RPMI7951 (cell line): ENCODE data around the gene MED13. TPM values are rescaled to one million over a fixed set of nuclear protein-coding genes. Genes with fewer than 3 reads are reported as not detected.
"Not testable (repeated sequence)": the region's sequence is repeated elsewhere in the genome, so short reads cannot be mapped to it uniquely, and the experiment has no call there.

ENCODE experiments used
- DNase-seq: peaks from one replicate; pipeline ENCODE4 v3.0.0-alpha.2; 2012; ENCODE audit warnings: low read depth
- total RNA-seq: library from RNA; depleted of rRNA; stranded (reverse); fragments of >200 nt; shearing (Covaris generic); gene quantifications from 2 replicates; pipeline ENCODE4 v1.2.3, GENCODE V29; 2014; rRNA removed

MED13 gene
- total RNA-seq, 1 experiment from 2014 or later: 25.4 TPM

DNA sequence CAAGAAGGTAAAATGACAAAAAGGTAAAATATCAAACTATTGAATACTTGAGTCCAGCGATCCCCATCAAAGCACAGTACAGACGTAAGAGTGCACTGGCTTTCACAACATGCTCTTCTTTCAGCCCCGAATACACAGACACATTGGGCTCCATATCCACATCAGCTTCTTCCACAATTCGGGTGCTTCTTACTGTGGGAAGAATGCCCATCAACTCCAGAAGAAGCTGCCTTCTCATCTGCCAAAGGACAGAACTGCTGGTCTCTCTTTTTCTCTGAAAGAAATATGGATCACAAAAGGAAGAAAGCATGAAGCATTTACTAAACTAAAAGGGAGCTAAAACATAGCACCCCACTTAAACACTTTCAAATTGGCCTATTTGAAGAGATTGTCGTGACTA lies 157.7 kb downstream of the MED13 start:
- DNase-seq: no peak

DNA sequence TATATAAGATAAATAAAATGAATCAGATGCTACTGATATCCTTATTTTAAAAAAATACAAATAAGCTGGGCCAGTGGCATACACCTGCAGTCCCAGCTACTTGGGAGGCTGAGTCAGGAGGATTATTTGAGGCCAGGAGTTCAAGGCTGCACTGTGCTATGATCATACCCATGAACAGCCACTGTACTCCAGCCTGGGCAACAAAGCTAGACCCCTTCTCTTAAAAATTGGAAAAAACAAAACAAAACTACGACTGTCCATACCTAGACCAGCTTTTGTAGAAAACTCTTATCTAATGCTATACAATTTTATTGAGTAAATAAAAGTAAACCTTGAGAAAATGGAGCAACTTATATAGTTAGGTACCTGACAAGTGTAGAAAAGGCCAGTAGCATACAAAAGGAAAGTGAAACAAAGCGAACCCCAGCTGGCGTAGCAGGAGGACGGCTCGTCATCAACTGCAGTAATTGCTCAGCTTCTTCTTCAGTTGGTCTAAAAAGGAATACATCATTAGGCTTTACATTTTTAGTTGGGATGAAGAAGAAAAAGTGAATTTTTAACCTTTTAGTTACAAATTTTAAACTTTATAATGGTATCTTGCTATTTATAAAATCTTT lies 160.9 kb downstream of the MED13 start:
- no peak for DNase-seq

DNA sequence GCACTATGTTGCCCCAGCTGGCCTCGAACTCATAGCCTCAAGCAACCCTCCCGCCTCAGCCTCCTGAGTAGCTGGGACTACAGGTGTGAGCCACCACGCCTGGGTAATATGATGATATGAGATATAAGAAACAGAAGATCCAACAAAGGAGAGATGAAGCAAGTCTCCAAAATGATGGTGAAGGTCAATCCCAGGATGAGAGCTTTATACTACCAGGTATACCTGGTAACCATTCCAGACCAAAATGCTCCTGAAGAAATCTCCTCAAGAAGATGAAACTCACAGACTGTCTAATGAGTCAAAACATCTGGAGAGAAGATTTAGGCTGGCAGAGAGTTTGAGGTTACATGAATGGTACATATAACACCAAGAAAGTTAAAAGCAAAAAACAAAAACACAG lies 161.8 kb downstream of the MED13 start:
- no peak for DNase-seq

DNA sequence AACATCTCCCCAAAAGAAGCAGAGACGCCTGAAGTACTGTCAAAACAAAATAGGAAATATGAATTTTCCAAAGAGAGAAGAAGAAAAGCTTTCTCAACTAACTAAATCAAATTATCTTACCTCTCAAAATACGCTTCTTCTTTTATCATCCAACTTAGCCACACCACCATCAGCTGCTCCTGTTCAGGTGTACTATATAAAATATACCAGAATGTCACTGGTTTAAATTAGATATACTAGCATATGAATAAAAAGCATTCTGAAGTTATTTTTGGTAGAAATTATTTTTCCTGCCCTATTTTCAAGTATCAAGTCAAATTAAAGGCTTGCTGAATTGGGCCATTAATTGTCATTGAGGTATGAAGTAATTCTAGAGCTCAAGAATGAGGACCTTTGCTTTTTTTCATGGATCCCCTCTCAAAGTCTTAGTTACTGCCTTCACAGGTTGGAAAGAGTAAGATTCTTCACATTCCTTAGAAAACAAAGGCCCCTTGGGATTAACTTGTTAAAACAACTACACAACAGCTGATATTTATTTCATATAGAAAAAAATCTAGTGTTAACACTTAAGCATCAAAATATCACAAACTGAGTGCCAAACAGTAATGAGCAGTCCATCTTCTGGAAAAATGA lies 167.4 kb downstream of the MED13 start:
- no peak for DNase-seq

DNA sequence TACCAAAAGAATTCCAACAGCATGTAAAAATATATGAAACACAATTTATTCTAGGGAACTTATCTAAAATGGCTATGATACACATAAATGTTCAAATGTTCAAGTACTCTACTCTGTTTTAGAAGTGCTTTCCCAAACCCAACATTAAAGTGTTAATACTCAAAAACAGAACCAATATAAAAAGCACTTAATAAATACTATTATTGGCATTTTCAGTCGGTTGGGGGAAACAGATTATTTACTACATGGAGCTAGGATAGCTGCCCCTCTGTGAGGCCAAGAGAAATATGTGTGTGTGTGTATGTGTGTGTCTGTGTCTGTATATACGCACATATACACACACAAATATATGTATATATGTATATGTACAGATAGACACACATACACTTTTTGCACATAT lies 169.7 kb downstream of the MED13 start:
- DNase-seq: no peak

DNA sequence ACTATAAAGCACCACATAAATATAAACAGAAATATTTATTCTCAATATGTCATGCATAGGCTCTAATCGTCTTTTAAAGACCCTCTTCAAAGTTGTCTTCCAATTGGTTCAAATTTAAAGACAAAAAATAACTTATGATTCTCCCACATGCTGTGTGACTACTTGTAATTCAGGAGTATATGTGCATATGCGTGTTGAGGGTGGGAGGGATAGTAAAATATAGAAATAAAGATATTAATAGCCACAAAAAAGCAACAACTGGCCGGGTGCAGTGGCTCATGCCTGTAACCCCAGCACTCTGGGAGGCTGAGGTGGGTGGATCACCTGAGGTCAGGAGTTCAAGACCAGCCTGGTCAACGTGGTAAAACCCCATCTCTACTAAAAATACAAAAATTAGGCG lies 170.8 kb downstream of the MED13 start:
- not testable (repeated sequence) for DNase-seq

Other genes with a start within 250 kb of the MED13 start
- gene BRIP1, start 201.8 kb downstream of the MED13 start, total RNA-seq: 10.7 and 12.7 TPM in 2 replicates
- 9.6 and 9.9 TPM in 2 replicates for gene INTS2, start 137.3 kb downstream of the MED13 start, total RNA-seq